PC-9 (cell line): ENCODE measurements around the gene IQSEC3. TPM values are rescaled to one million over a fixed set of nuclear protein-coding genes. Genes with fewer than 3 reads are reported as not detected.
"Not testable (repeated sequence)": the region's sequence is repeated elsewhere in the genome, so short reads cannot be mapped to it uniquely, and the experiment has no call there.

Experiments
- Bru-seq: library from RNA; stranded (reverse); fragments of 400-500 nt; gene quantifications from one replicate; lab custom pipeline; 2021; lab: Mats Ljungman, UMichigan
- BruChase-seq, 2 experiments: library from RNA; stranded (reverse); fragments of 400-500 nt; gene quantifications; one replicate each; lab custom pipeline; 2021; lab: Mats Ljungman, UMichigan
- BruUV-seq: library from RNA; stranded (reverse); fragments of 400-500 nt; replicated peaks from 2 replicates; lab custom pipeline; 2021; lab: Mats Ljungman, UMichigan
- CTCF ChIA-PET: fragments of 300-600 bp; sonication (Branson Sonifier 250); formaldehyde crosslinking; loops from one replicate; lab custom pipeline; 2022; ENCODE audit warnings: antibody characterized with exemption; lab: Charles Lee
- POLR2A ChIA-PET: fragments of 300-600 bp; sonication (Branson Sonifier 250); formaldehyde crosslinking; loops from one replicate; lab custom pipeline; 2022; ENCODE audit warnings: antibody characterized with exemption; ENCODE audit not compliant: unreplicated experiment; lab: Charles Lee
- DNase-seq, 2 experiments: peaks; one replicate each; pipeline versions ENCODE4 v3.0.0 to v3.0.0-alpha.2; 2015 to 2022; ENCODE audit warnings: mixed read lengths in 1 of 2
- H2AFZ ChIP-seq: fragments of 200-600 bp; sonication (generic); 2 replicates; pipeline ENCODE4 v1.8.1; 2017; ENCODE audit warnings: antibody characterized with exemption
- H3F3A ChIP-seq: fragments of 200-600 bp; sonication (generic); 2 replicates; pipeline ENCODE4 v1.8.1; 2017; ENCODE audit warnings: antibody characterized with exemption, mild to moderate bottlenecking, low read depth; ENCODE audit not compliant: insufficient read depth
- H3K27ac ChIP-seq: fragments of 200-600 bp; sonication (generic); 2 replicates; pipeline ENCODE4 v1.6.1; 2016; ENCODE audit warnings: mixed run types
- H3K27me3 ChIP-seq: fragments of 200-600 bp; sonication (generic); 2 replicates; pipeline ENCODE4 v1.6.1; 2016; ENCODE audit warnings: low read depth, mixed run types; ENCODE audit not compliant: insufficient read depth
- H3K36me3 ChIP-seq: fragments of 200-600 bp; sonication (generic); 2 replicates; pipeline ENCODE4 v1.6.1; 2016; ENCODE audit warnings: low read depth, mixed run types
- H3K4me1 ChIP-seq: fragments of 200-600 bp; sonication (generic); replicated peaks from 2 replicates; pipeline ENCODE4 v1.6.1; 2016; ENCODE audit warnings: mixed run types; ENCODE audit not compliant: insufficient read depth
- H3K4me2 ChIP-seq: fragments of 200-600 bp; sonication (generic); 2 replicates; pipeline ENCODE4 v1.6.1; 2017; ENCODE audit warnings: mixed run types
- H3K4me3 ChIP-seq: fragments of 200-600 bp; sonication (generic); 2 replicates; pipeline ENCODE4 v1.6.1; 2016; ENCODE audit warnings: mixed run types
- H3K79me2 ChIP-seq: fragments of 200-600 bp; sonication (generic); 2 replicates; pipeline ENCODE4 v1.6.1; 2017; ENCODE audit warnings: low read depth, mixed run types
- H3K9me2 ChIP-seq: fragments of 200-600 bp; sonication (generic); 2 replicates; pipeline ENCODE4 v1.8.1; 2017; ENCODE audit warnings: mild to moderate bottlenecking; ENCODE audit not compliant: insufficient read depth
- H3K9me3 ChIP-seq: fragments of 200-600 bp; sonication (generic); 2 replicates; pipeline ENCODE4 v1.8.1; 2016; ENCODE audit warnings: low read depth; ENCODE audit not compliant: insufficient read depth
- H4K20me1 ChIP-seq: fragments of 200-600 bp; sonication (generic); 2 replicates; pipeline ENCODE4 v1.8.1; 2017; ENCODE audit not compliant: insufficient read depth
- intact Hi-C: fragments of 100-400 bp; cut with micrococcal nuclease; formaldehyde crosslinking; loops from one replicate; pipeline ENCODE4 v1.10.0; 2022; ENCODE audit not compliant: unreplicated experiment
- long read RNA-seq: library from polyadenylated mRNA; stranded (forward); transcript quantifications from one replicate; pipeline ENCODE4 v2.0.0, GENCODE V29; 2022
- total RNA-seq: library from RNA; stranded (reverse); gene quantifications from 2 replicates; pipeline ENCODE4 v1.2.3, GENCODE V29; 2021

IQSEC3 gene
- total RNA-seq: not detected in 2 replicates
- Bru-seq, nascent RNA: not detected
- percentile 1 among the genes with signal in this experiment for BruChase-seq, experiment 1, labeled RNA remaining after a 2-hour chase
- BruChase-seq, experiment 2, labeled RNA remaining after a 6-hour chase: not detected
- long read RNA-seq: 0 reads

GRCh38 chr12:66428-66781 lies at the start of gene IQSEC3:
IQSEC3 (plus strand) TSS chr12:66767; CDS start chr12:66883, 116 bp downstream.
- CTCF ChIA-PET, POLR2A ChIA-PET, H2AFZ ChIP-seq: not testable (repeated sequence)

GRCh38 chr12:17370-18340 lies 48.9 kb upstream of the IQSEC3 start:
- H3K79me2 ChIP-seq, H2AFZ ChIP-seq, H3K36me3 ChIP-seq, H3K27me3 ChIP-seq, H3K4me3 ChIP-seq, H4K20me1 ChIP-seq, POLR2A ChIA-PET, H3F3A ChIP-seq, H3K4me1 ChIP-seq, CTCF ChIA-PET, BruUV-seq, intact Hi-C loops, H3K4me2 ChIP-seq, DNase-seq, H3K9me2 ChIP-seq, H3K9me3 ChIP-seq, H3K27ac ChIP-seq: not testable (repeated sequence)

More at GRCh38 chr12:66428-66781, at the start of gene IQSEC3:
- H3F3A ChIP-seq, BruUV-seq, H3K4me3 ChIP-seq, H3K4me2 ChIP-seq, H3K9me3 ChIP-seq, H3K9me2 ChIP-seq, H3K27ac ChIP-seq, H4K20me1 ChIP-seq, H3K79me2 ChIP-seq, DNase-seq, H3K36me3 ChIP-seq, intact Hi-C loops, H3K4me1 ChIP-seq: not testable (repeated sequence)
- H3K27me3 ChIP-seq: peaks cover 41% of the 10 kb centered on the region

- not testable (repeated sequence) for BruUV-seq
Measured at GRCh38 chr12:18821-19567, 47.6 kb upstream of the IQSEC3 start.

GRCh38 chr12:19906-20305 lies 46.7 kb upstream of the IQSEC3 start:
- BruUV-seq, H2AFZ ChIP-seq, H3K9me3 ChIP-seq, H3K79me2 ChIP-seq, H3K27me3 ChIP-seq, POLR2A ChIA-PET, H3K36me3 ChIP-seq, H3K4me1 ChIP-seq, H3K27ac ChIP-seq, H3K4me2 ChIP-seq, H3K4me3 ChIP-seq, H3F3A ChIP-seq, H4K20me1 ChIP-seq, DNase-seq, CTCF ChIA-PET, H3K9me2 ChIP-seq, intact Hi-C loops: not testable (repeated sequence)

More at GRCh38 chr12:18821-19567, 47.6 kb upstream of the IQSEC3 start:
- H3K4me3 ChIP-seq, H3F3A ChIP-seq, H4K20me1 ChIP-seq, H3K27me3 ChIP-seq, H3K9me2 ChIP-seq, intact Hi-C loops, H3K36me3 ChIP-seq, H2AFZ ChIP-seq, H3K9me3 ChIP-seq, H3K79me2 ChIP-seq, H3K27ac ChIP-seq, H3K4me2 ChIP-seq, H3K4me1 ChIP-seq, DNase-seq, CTCF ChIA-PET, POLR2A ChIA-PET: not testable (repeated sequence)
